ENCODE data around the gene BTBD19. TPM values are rescaled to one million over a fixed set of nuclear protein-coding genes. Genes with fewer than 3 reads are reported as not detected.

Gene BTBD19
- total and polyA plus RNA-seq, 2 of the 8 experiments (the other 6 are each of a cell fraction or from before 2014, with no cell fraction given): 1.1 TPM

GRCh38 chr1:44849575-44850132 is 41.3 kb downstream of the BTBD19 start:
- FAIRE-seq (no peak), DNase-seq (ENCODE audit: low read depth in 1 of 2, low spot score in 2 of 2) (no peak)
- Histone ChIP-seq H2BK5ac (ENCODE audit: low read depth, low read length) (no peak overlapping the region), H4K8ac (ENCODE audit: extremely low read depth, insufficient read depth, low read length) (no peak overlapping the region), H2BK120ac (replicated peaks; ENCODE audit: low read depth, low read length) (no peak overlapping the region), H2AFZ (ENCODE audit: low read length) (no peak overlapping the region), H3K27ac (ENCODE audit: low read depth, low read length) (no peak overlapping the region), H3K14ac (ENCODE audit: insufficient read length) (no peak overlapping the region), H3K4me3 (ENCODE audit: extremely low read depth in 1 of 4, insufficient read depth in 2 of 4, low read depth in 3 of 4, low read length in 4 of 4) (no peak overlapping the region), H3K9me3 (ENCODE audit: insufficient read depth in 2 of 2, low read depth in 1 of 2, low read length in 1 of 2) (no peaks in the 10 kb centered on the region), H4K5ac (ENCODE audit: insufficient read length, low read depth, low read length) (no peak overlapping the region), H3K23me2 (ENCODE audit: low read depth, low read length) (no peaks in the 10 kb centered on the region), H3K4me2 (ENCODE audit: insufficient read depth in 1 of 2, low read depth in 2 of 2, low read length in 2 of 2) (no peak overlapping the region), H3K23ac (ENCODE audit: insufficient read length) (no peak overlapping the region), H2BK20ac (ENCODE audit: low read length) (no peak overlapping the region), H3K56ac (replicated peaks; ENCODE audit: insufficient read length, low read depth, low read length) (no peak overlapping the region), H3K79me2 (ENCODE audit: control insufficient read depth in 1 of 2, insufficient read depth in 2 of 2, low read length in 2 of 2) (no peaks in the 10 kb centered on the region), H3K18ac (ENCODE audit: extremely low read depth, low read length) (no peak overlapping the region), H2BK12ac (ENCODE audit: low read depth, low read length) (no peak overlapping the region), H3K79me1 (ENCODE audit: low read depth, low read length) (no peaks in the 10 kb centered on the region), H3K9ac (replicated peaks in 1 of 4; ENCODE audit: extremely low read depth in 1 of 4, low read depth in 3 of 4, low read length in 3 of 4) (no peak overlapping the region), H4K20me1 (replicated peaks in 1 of 2; ENCODE audit: control insufficient read depth in 1 of 2, insufficient read depth in 2 of 2, low read length in 2 of 2) (no peaks in the 10 kb centered on the region), H3K4ac (replicated peaks; ENCODE audit: insufficient read length, low read depth, low read length) (no peak overlapping the region), H2AK5ac (ENCODE audit: low read depth, low read length) (no peak overlapping the region), H3K27me3 (replicated peaks in 1 of 4; ENCODE audit: control insufficient read depth in 3 of 4, extremely low read depth in 1 of 4, insufficient read depth in 3 of 4, low read length in 3 of 4) (no peaks in the 10 kb centered on the region), H4K91ac (replicated peaks; ENCODE audit: insufficient read length, low read length) (no peak overlapping the region), H3K4me1 (replicated peaks in 1 of 4; ENCODE audit: control insufficient read depth in 3 of 4, insufficient read depth in 4 of 4, low read length in 3 of 4) (no peaks in the 10 kb centered on the region), H3K36me3 (ENCODE audit: control insufficient read depth in 2 of 4, insufficient read depth in 4 of 4, low read length in 3 of 4) (no peaks in the 10 kb centered on the region), H2BK15ac (ENCODE audit: low read length) (no peak overlapping the region)
- no peak for TF ChIP-seq SIRT6 (IDR thresholded peaks at IDR 0.05; ENCODE audit: low read length)
- TF ChIP-seq MAFK (IDR thresholded peaks at IDR 0.05; ENCODE audit: low read depth, low read length): no peak
- TF ChIP-seq TCF12 (IDR thresholded peaks at IDR 0.05; ENCODE audit: low read depth, low read length): no peak
- ChIA-PET CTCF (ENCODE audit: partially characterized antibody) (interaction anchor here (0.6 to 1.6 kb wide), 3 partner anchors 13 to 451 kb away, joined by 3 to 5 read pairs (median 3); no protein-coding TSS in a partner anchor), POLR2A (ENCODE audit: partially characterized antibody) (interaction anchor here (1.8 kb wide), 1 partner anchor 30 kb away, joined by 7 read pairs; no protein-coding TSS in a partner anchor)
- 95% methylated on average over 2 of the region's 2 CpGs; no CpG with 5 or more reads in 1 of the 2 experiments for WGBS, 2 experiments (ENCODE audit: extremely low coverage in 1 of 2, insufficient coverage in 1 of 2, insufficient read length in 1 of 2, insufficient replicate concordance in 2 of 2, low coverage in 1 of 2, low lambda C conversion rate in 2 of 2, missing lambda C conversion rate in 1 of 2)

Measured in H1 (cell line).